A673 (cell line): ENCODE results near the gene COL19A1. TPM values are rescaled to one million over a fixed set of nuclear protein-coding genes. Genes with fewer than 3 reads are reported as not detected.

Experiments
- BruUV-seq: library from RNA; stranded (reverse); fragments of 400-500 nt; replicated peaks from 2 replicates; lab custom pipeline; 2021; lab: Mats Ljungman, UMichigan
- CTCF ChIA-PET: fragments of 300-600 bp; sonication (Branson Sonifier 250); formaldehyde crosslinking; loops from one replicate; lab custom pipeline; 2022; ENCODE audit warnings: antibody characterized with exemption; lab: Charles Lee
- POLR2A ChIA-PET: fragments of 300-600 bp; sonication (Branson Sonifier 250); formaldehyde crosslinking; loops from one replicate; lab custom pipeline; 2022; ENCODE audit warnings: antibody characterized with exemption; ENCODE audit not compliant: low non-redundant PET; lab: Charles Lee
- DNase-seq: peaks from one replicate; pipeline ENCODE4 v3.0.0-alpha.2; 2015; ENCODE audit warnings: low spot score
- H3K27ac ChIP-seq: fragments of 200-600 bp; sonication (generic); 2 replicates; pipeline ENCODE4 v1.5.1; 2016; ENCODE audit warnings: mixed run types, low read depth, mild to moderate bottlenecking, mixed read lengths, antibody characterized with exemption, low read length; ENCODE audit not compliant: poor library complexity, severe bottlenecking
- H3K27me3 ChIP-seq: fragments of 200-600 bp; sonication (generic); replicated peaks from 2 replicates; pipeline ENCODE4 v1.6.1; 2017; ENCODE audit warnings: mixed run types, low read depth, mild to moderate bottlenecking, mixed read lengths, antibody characterized with exemption, low read length; ENCODE audit not compliant: insufficient read depth, poor library complexity
- H3K36me3 ChIP-seq: fragments of 200-600 bp; sonication (generic); 2 replicates; pipeline ENCODE4 v1.6.1; 2016; ENCODE audit warnings: mixed run types, mild to moderate bottlenecking, mixed read lengths, antibody characterized with exemption, low read length; ENCODE audit not compliant: insufficient read depth, poor library complexity, severe bottlenecking
- H3K4me1 ChIP-seq: fragments of 200-600 bp; sonication (generic); 2 replicates; pipeline ENCODE4 v1.6.1; 2017; ENCODE audit warnings: mixed run types, mild to moderate bottlenecking, mixed read lengths, antibody characterized with exemption, low read length; ENCODE audit not compliant: insufficient read depth, poor library complexity, severe bottlenecking
- H3K4me3 ChIP-seq: fragments of 200-600 bp; sonication (generic); 2 replicates; pipeline ENCODE4 v1.5.1; 2016; ENCODE audit warnings: low read depth, mixed run types, mild to moderate bottlenecking, mixed read lengths, low read length; ENCODE audit not compliant: poor library complexity, severe bottlenecking
- H3K9me3 ChIP-seq: fragments of 200-600 bp; sonication (generic); 2 replicates; pipeline ENCODE4 v1.6.1; 2016; ENCODE audit warnings: mixed run types, low read depth, mild to moderate bottlenecking, mixed read lengths, antibody characterized with exemption, low read length; ENCODE audit not compliant: poor library complexity, severe bottlenecking
- EZH2 ChIP-seq: fragments of 200-600 bp; sonication (generic); IDR thresholded peaks from 2 replicates; pipeline ENCODE4 v1.6.1; 2017; ENCODE audit warnings: borderline replicate concordance, low read depth, mild to moderate bottlenecking, mixed read lengths, antibody characterized with exemption, low read length; ENCODE audit not compliant: poor library complexity, severe bottlenecking
- intact Hi-C: fragments of 100-400 bp; cut with micrococcal nuclease; formaldehyde crosslinking; loops from one replicate; pipeline ENCODE4 v1.10.0; 2022; ENCODE audit not compliant: unreplicated experiment
- total RNA-seq: library from RNA; stranded (reverse); gene quantifications from 2 replicates; pipeline ENCODE4 v1.2.3, GENCODE V29; 2021
- TF ChIP-seq, protein P1 (sequence below): fragments of 300-800, 200-600 bp; sonication (generic); conservative IDR thresholded peaks from 2 replicates; pipeline ENCODE4 v1.5.1; 2017; ENCODE audit warnings: low read depth, mild to moderate bottlenecking, antibody characterized with exemption, low read length, moderate library complexity, mixed read lengths

The COL19A1 gene
- total RNA-seq, 1 experiment from 2014 or later = 0.37 TPM

DNA sequence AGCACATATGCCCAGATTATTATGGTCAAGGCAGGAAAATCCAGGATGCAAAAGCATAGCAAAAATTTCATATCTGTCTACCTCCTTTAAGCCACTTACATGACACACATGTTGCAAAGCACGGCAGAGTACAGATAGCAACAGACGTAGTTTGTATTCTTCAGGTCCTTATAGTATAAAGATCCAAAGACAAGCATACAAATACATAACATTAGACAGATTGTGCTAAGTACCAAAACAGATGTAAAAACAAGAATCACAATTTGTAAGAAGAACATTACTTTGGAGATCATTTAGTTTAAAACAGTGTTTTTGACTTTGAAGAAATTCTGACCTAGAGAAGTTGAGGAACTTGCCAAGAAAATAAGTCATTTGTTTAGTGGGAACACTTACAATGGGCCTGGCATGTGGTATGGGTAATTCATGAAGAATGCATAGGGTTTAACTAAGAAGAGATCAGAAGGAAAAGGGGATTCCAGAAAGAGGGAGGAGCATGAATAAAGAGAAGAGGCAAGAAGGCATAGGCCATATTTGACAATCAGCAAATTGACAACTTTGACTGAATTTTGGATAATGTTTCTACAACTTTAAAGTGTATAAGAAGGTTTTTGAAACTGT is 39.0 kb upstream of the COL19A1 start:
- H3K4me1 ChIP-seq = no peaks in the 10 kb centered on the region
- TF ChIP-seq, protein P1, sequence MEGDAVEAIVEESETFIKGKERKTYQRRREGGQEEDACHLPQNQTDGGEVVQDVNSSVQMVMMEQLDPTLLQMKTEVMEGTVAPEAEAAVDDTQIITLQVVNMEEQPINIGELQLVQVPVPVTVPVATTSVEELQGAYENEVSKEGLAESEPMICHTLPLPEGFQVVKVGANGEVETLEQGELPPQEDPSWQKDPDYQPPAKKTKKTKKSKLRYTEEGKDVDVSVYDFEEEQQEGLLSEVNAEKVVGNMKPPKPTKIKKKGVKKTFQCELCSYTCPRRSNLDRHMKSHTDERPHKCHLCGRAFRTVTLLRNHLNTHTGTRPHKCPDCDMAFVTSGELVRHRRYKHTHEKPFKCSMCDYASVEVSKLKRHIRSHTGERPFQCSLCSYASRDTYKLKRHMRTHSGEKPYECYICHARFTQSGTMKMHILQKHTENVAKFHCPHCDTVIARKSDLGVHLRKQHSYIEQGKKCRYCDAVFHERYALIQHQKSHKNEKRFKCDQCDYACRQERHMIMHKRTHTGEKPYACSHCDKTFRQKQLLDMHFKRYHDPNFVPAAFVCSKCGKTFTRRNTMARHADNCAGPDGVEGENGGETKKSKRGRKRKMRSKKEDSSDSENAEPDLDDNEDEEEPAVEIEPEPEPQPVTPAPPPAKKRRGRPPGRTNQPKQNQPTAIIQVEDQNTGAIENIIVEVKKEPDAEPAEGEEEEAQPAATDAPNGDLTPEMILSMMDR = no peak
- ChIA-PET CTCF (no interaction called here), POLR2A (no interaction called here)
- no TSS peak for BruUV-seq
- no peaks in the 10 kb centered on the region for H3K9me3 ChIP-seq
- no peaks in the 10 kb centered on the region for H3K36me3 ChIP-seq
- no peak overlapping the region for H3K27ac ChIP-seq
- H3K4me3 ChIP-seq = no peak overlapping the region
- no peaks in the 10 kb centered on the region for H3K27me3 ChIP-seq
- intact Hi-C loops = no loop called here
- DNase-seq = peak; percentile 12

DNA sequence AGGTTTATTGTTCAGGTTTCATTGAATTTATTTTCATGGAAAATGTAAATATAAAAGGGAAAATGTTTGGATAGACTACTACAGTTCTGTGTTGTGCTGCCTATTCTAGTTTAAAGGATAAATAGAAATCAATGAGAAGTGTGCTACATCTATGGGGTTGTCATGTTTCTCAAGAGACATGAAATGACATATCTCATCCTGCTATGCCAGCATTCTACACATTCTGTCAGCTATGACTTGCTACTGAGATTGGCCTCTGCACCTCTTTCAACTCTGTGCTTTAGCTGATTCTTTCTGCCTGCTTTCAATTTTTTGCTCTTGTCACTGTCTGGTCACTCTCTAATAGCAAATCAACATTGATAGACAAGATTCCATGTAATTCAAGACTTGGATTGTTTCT is 33.8 kb upstream of the COL19A1 start:
- DNase-seq = no peak
- intact Hi-C loops = no loop called here
- Histone ChIP-seq H3K27me3 (no peaks in the 10 kb centered on the region), H3K4me1 (no peaks in the 10 kb centered on the region), H3K4me3 (no peak overlapping the region), H3K9me3 (no peaks in the 10 kb centered on the region), H3K27ac (no peak overlapping the region), H3K36me3 (no peaks in the 10 kb centered on the region)
- TF ChIP-seq EZH2 = no peak
- TF ChIP-seq, protein P1 = no peak
- POLR2A ChIA-PET = no interaction called here
- CTCF ChIA-PET = no interaction called here
- BruUV-seq = no TSS peak

DNA sequence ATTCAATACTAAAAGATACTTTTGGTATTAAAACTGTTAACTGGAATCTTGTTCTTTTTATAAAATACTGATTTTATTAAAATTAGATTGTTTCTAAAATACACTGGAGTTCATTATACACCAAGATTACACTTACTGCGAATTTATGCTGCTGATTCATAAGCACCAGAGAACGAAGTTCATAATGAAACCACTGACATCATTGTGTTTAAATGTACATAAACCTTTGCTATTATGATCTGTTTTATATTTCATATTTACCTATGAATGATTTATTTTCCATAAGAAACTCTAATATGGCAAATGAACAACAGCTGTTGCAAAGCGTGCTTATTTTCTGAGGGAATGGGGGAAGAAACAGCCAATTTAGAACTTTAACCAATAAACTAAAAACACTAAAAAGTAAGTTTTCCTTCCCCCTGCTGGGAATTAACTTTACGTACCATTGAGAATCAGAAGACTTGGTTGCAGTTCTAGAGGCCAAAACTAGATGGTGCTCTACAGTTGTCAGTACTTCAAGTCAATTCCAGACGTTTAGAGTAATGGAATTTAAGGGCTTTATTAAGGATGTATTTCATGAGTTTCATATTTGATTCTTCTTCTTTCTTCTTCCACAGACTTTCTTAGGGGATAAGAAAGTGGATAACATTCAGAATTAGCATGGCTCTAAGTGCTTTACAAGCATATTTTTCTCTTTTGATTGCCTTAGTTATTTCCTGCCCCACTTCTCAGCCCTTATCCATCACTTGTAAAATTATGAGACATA is 30.8 kb upstream of the COL19A1 start:
- BruUV-seq = no TSS peak
- peak overlapping the region; percentile 14 for H3K4me3 ChIP-seq
- H3K27me3 ChIP-seq = no peaks in the 10 kb centered on the region
- ChIA-PET POLR2A (no interaction called here), CTCF (interaction anchor here (0.5 to 1.2 kb wide), 2 partner anchors 39 to 331 kb away, joined by 3 to 4 read pairs; no protein-coding TSS in a partner anchor)
- H3K27ac ChIP-seq = no peak overlapping the region
- intact Hi-C loops = loop anchor here (5.0 kb wide), 2 partner anchors 272 to 332 kb away; no protein-coding TSS in a partner anchor
- no peaks in the 10 kb centered on the region for H3K4me1 ChIP-seq
- H3K9me3 ChIP-seq = no peaks in the 10 kb centered on the region
- no peaks in the 10 kb centered on the region for H3K36me3 ChIP-seq
- peak; percentile 73 for DNase-seq
- no peak for TF ChIP-seq EZH2
- TF ChIP-seq, protein P1 = peak; percentile 85
